Panc1 (cell line): Measurements from ENCODE around the gene C17orf67. TPM values are rescaled to one million over a fixed set of nuclear protein-coding genes. Genes with fewer than 3 reads are reported as not detected.

Experiments
- ATAC-seq: fragments of 200-7000 bp; cut with Tn5 transposase; 2 replicates; pipeline ENCODE4 v1.9.1; 2020; ENCODE audit warnings: mild to moderate bottlenecking, moderate library complexity
- BruUV-seq: library from RNA; stranded (reverse); fragments of 400-500 nt; replicated peaks from 2 replicates; lab custom pipeline; 2021; lab: Mats Ljungman, UMichigan
- CTCF ChIA-PET: fragments of 300-600 bp; sonication (Branson Sonifier 250); formaldehyde crosslinking; loops from one replicate; lab custom pipeline; 2022; ENCODE audit warnings: antibody characterized with exemption; lab: Charles Lee
- POLR2A ChIA-PET: fragments of 300-600 bp; sonication (Branson Sonifier 250); formaldehyde crosslinking; loops from one replicate; lab custom pipeline; 2022; ENCODE audit warnings: antibody characterized with exemption; lab: Charles Lee
- DNase-seq: peaks from one replicate; pipeline ENCODE4 v3.0.0-alpha.2; 2010; ENCODE audit warnings: low read depth, low spot score
- H3K27ac ChIP-seq: 2 replicates; pipeline ENCODE4 v1.5.1; 2011; ENCODE audit warnings: mild to moderate bottlenecking, low read length, inconsistent platforms
- H3K27me3 ChIP-seq: fragments of 200-500 bp; sonication (Bioruptor generic); 2 replicates; pipeline ENCODE4 v1.6.0; 2014; ENCODE audit warnings: low read length, inconsistent platforms; ENCODE audit not compliant: control insufficient read depth, insufficient read depth
- H3K36me3 ChIP-seq: fragments of 200-500 bp; sonication (Bioruptor generic); 2 replicates; pipeline ENCODE4 v1.5.1; 2014; ENCODE audit warnings: inconsistent platforms, mild to moderate bottlenecking, low read length, moderate library complexity; ENCODE audit not compliant: control insufficient read depth, insufficient read depth
- H3K4me1 ChIP-seq: 2 replicates; pipeline ENCODE4 v1.5.1; 2011; ENCODE audit warnings: inconsistent platforms, mild to moderate bottlenecking, low read length, moderate library complexity; ENCODE audit not compliant: control insufficient read depth, insufficient read depth
- H3K4me3 ChIP-seq, 2 experiments: 2 replicates each; pipeline ENCODE4 v1.5.1; 2011 to 2012; ENCODE audit warnings: low read depth in 2 of 2, low read length in 2 of 2, mild to moderate bottlenecking in 2 of 2, inconsistent platforms in 1 of 2, moderate library complexity in 1 of 2
- H3K9me3 ChIP-seq: fragments of 200-500 bp; sonication (Bioruptor generic); 2 replicates; pipeline ENCODE4 v1.5.1; 2014; ENCODE audit warnings: low read depth, mild to moderate bottlenecking, inconsistent platforms, low read length, moderate library complexity; ENCODE audit not compliant: control insufficient read depth, insufficient read depth
- CTCF ChIP-seq: fragments of 450-650 bp; IDR thresholded peaks from 2 replicates; pipeline ENCODE4 v1.5.1; 2017; ENCODE audit warnings: mild to moderate bottlenecking
- POLR2AphosphoS5 ChIP-seq: IDR thresholded peaks from 2 replicates; pipeline ENCODE4 v1.6.1; 2012; ENCODE audit warnings: mild to moderate bottlenecking, low read depth, low read length, moderate library complexity
- SIN3A ChIP-seq: IDR thresholded peaks from 2 replicates; pipeline ENCODE4 v1.6.1; 2012; ENCODE audit warnings: low read depth, mild to moderate bottlenecking, low read length, moderate library complexity, borderline replicate concordance; ENCODE audit not compliant: insufficient read depth
- TCF7L2 ChIP-seq: IDR thresholded peaks from 2 replicates; pipeline ENCODE4 v1.6.1; 2011; ENCODE audit warnings: mild to moderate bottlenecking, low read depth, low read length, inconsistent platforms
- in situ Hi-C: cut with HindIII; loops from 2 replicates; pipeline ENCODE4 v1.10.0; 2016; ENCODE audit warnings: low sequenced_read_pairs, low pct_unique_long_range_greater_than_20kb
- intact Hi-C: fragments of 100-400 bp; cut with micrococcal nuclease; formaldehyde crosslinking; loops from one replicate; pipeline ENCODE4 v1.10.0; 2022; ENCODE audit not compliant: unreplicated experiment
- total RNA-seq: library from RNA; stranded (reverse); gene quantifications from one replicate; pipeline ENCODE4 v1.2.1, GENCODE V29; 2021; ENCODE audit not compliant: unreplicated experiment
- TF ChIP-seq, protein P1 (sequence below), 2 experiments: IDR thresholded peaks; 2 replicates each; pipeline ENCODE4 v1.6.1; 2011 to 2012; ENCODE audit warnings: low read depth in 2 of 2, control low read depth in 1 of 2, low read length in 1 of 2, mild to moderate bottlenecking in 1 of 2, moderate library complexity in 1 of 2; ENCODE audit not compliant: insufficient read depth in 1 of 2

C17orf67 gene
- total RNA-seq, 1 experiment from 2014 or later, result 3.4 TPM

DNA sequence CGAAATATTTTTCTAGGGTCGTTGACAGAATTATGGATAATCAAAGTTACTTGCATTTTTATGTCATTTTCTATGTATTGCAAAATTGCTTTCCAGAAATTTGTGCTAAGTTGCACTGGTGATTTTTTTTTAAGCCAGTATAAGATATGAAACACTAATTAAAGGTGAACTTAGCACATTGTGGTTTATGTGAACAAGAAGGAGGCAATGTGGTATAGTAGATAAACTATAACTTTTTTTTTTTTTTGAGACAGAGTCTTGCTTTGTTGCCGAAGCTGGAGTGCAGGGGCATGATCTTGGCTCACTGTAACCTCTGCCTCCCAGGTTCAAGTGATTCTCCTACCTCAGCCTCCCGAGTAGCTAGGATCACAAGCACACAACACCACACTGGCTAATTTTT lies 13.4 kb upstream of the C17orf67 start:
- CTCF ChIA-PET, result no interaction called here
- TF ChIP-seq, protein P1, sequence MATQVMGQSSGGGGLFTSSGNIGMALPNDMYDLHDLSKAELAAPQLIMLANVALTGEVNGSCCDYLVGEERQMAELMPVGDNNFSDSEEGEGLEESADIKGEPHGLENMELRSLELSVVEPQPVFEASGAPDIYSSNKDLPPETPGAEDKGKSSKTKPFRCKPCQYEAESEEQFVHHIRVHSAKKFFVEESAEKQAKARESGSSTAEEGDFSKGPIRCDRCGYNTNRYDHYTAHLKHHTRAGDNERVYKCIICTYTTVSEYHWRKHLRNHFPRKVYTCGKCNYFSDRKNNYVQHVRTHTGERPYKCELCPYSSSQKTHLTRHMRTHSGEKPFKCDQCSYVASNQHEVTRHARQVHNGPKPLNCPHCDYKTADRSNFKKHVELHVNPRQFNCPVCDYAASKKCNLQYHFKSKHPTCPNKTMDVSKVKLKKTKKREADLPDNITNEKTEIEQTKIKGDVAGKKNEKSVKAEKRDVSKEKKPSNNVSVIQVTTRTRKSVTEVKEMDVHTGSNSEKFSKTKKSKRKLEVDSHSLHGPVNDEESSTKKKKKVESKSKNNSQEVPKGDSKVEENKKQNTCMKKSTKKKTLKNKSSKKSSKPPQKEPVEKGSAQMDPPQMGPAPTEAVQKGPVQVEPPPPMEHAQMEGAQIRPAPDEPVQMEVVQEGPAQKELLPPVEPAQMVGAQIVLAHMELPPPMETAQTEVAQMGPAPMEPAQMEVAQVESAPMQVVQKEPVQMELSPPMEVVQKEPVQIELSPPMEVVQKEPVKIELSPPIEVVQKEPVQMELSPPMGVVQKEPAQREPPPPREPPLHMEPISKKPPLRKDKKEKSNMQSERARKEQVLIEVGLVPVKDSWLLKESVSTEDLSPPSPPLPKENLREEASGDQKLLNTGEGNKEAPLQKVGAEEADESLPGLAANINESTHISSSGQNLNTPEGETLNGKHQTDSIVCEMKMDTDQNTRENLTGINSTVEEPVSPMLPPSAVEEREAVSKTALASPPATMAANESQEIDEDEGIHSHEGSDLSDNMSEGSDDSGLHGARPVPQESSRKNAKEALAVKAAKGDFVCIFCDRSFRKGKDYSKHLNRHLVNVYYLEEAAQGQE (IDR thresholded peaks at IDR 0.05; ENCODE audit: insufficient read depth in 1 of 2, low read depth in 2 of 2, low read length in 1 of 2), result no peak
- TF ChIP-seq SIN3A (no peak), TCF7L2 (no peak), CTCF (no peak), POLR2AphosphoS5 (no peak)
- DNase-seq, result no peak

GRCh38 chr17:56845934-56846333 lies 12.2 kb upstream of the C17orf67 start:
- no peak overlapping the region for H3K27ac ChIP-seq
- H3K4me3 ChIP-seq, result no peak overlapping the region
- ChIA-PET POLR2A (interaction anchor here (0.5 kb wide), 1 partner anchor 1068 kb away, joined by 10 read pairs; no protein-coding TSS in a partner anchor), CTCF (no interaction called here)
- H3K27me3 ChIP-seq, result no peaks in the 10 kb centered on the region
- no peaks in the 10 kb centered on the region for H3K4me1 ChIP-seq
- in situ Hi-C loops (no loop called here), intact Hi-C loops (no loop called here)
- DNase-seq, result no peak
- no TSS peak for BruUV-seq
- H3K9me3 ChIP-seq, result no peaks in the 10 kb centered on the region
- peaks cover 17% of the 10 kb centered on the region; the same call in 1 of the 2 replicates for H3K36me3 ChIP-seq
- TF ChIP-seq CTCF (no peak), TCF7L2 (no peak), SIN3A (no peak), POLR2AphosphoS5 (no peak)
- TF ChIP-seq, protein P1 (IDR thresholded peaks at IDR 0.05; ENCODE audit: insufficient read depth in 1 of 2, low read depth in 2 of 2, low read length in 1 of 2), result no peak
- ATAC-seq, result no peak

More for the DNA sequence above, 13.4 kb upstream of the C17orf67 start:
- Histone ChIP-seq H3K4me1 (no peaks in the 10 kb centered on the region), H3K27me3 (no peaks in the 10 kb centered on the region), H3K4me3 (no peak overlapping the region), H3K27ac (no peak overlapping the region), H3K36me3 (peaks cover 17% of the 10 kb centered on the region; the same call in 1 of the 2 replicates), H3K9me3 (no peaks in the 10 kb centered on the region)
- POLR2A ChIA-PET, result no interaction called here
- no peak for ATAC-seq
- in situ Hi-C loops (no loop called here), intact Hi-C loops (no loop called here)
- no TSS peak for BruUV-seq
